ENCODE data around the gene C4orf33.

The C4orf33 gene

DNA sequence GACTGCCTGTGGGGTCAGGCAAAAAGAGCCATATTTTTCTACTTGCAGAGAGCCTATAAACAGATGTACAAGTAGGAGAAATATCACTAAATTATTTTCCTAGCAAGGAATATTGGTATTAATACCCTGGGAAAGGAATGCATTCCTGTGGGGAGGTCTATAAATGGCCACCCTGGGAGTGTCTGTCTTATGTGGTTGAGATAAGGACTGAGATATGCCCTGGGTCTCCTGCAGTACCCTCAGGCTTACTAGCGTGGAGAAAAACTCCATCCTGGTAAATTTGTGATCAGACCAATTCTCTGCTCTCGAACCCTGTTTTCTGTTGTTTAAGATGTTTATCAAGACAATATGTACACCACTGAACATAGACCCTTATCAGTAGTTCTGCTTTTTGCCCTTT, 35.4 kb downstream of the C4orf33 start:
- DNase-seq, result no peak

DNA sequence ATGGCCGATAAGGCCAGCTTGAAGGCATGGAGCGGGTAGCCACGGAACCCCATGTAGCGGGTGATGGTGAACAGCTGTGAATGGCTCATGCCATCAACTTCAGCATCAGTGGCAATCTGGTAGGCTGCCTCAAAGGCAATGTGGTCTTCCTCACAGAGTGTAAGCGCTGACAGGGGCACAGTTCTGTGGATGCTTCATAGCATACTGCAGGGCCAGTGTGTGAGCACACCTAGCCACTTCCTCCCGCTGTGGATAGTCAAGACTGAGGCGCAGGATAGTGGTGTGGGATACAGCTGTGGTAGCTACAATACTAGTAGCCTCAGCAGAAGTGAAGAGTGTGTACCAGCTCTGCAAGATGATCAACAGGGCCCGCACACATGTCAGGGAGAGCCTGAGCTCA, 40.5 kb downstream of the C4orf33 start:
- DNase-seq, result no peak

DNA sequence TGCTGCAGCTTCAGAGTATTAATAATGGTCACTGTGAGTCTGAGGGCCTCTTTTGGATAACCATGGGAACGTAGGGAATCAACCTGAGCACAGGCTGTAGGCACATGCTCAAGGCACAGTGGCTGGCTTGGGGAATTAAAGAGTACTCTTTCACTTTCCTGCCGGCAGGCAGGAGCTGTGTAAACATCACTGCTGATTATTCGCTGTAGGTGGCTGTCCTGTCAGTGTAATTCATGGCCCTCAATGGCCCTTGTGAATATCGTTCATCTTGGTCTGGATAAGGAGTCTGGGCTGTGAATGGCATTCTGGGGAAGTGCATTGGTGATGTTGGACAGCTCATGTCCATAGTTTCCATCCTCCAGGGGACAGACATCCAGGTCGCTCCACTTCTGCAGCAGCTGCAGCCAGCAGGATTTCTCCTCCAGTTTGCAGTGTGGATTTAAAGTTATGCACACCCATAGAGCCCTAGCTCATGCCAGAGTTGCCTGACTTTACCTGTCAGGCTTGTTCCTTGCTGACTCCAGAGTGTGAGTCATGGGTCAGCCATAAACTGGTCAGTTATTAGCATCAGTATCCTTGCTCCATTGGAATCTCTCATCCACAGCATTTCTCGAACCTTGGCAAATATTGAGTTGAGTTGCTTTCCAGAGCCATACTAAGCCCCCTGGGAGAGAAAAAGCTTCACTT, 43.0 kb downstream of the C4orf33 start:
- DNase-seq, result no peak

DNA sequence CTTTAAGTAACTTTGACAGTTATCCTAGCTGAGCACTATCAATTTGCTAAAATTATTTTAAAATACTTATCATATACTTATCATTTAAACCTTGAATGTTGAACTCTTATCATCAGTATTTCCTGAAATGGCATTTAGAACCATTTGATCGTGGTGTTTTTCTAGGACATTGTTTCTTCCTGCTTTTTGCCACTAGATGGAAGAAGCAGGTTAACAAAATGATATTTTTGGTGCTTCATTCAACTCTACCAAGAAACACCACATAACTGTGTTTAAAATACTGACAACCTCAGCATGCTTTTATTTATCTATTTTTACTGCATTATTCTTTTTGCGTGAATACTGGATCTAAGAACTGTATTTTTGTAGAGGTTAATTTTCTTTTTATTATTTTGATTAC, 44.6 kb downstream of the C4orf33 start:
- DNase-seq, result no peak

DNA sequence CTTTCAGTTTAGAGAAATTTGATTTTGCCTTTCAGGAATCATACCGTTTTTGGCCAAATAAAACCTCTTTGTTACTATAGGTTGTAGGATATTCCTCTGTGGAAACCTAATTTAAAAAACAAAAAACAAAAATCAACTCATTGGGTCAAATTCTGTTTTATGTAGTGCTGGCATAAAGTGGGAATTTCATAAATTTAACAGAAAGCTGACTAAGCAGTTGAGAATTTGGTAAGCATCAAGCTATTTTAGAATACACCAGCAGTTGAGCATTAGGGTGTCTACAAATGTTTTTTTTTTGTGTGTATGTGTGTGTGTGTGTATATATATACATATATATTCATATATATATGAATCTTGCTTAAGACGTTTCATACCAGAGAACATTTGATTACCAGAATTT, 47.4 kb downstream of the C4orf33 start:
- DNase-seq, result no peak

DNA sequence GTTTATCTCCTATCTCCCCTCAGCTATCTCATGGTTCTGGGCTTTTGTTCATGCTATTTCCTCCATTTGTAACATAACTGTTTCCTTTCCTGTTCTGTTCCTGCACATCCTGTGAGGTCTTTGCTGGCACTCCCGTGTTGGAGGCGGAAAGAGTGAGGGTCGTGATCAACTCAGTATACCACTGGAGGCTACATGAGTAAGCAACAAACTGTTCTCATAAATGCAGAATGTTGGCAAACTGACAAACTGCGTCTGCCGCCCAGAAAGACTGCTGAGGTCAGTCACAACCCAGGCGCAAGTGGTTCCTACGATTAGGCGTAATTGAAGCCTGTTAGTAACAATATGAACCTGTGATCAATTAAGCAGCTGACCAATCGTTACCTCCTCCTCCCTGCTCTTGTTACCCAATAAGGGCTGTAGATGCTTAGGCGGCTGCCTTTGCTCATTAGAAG, 48.8 kb downstream of the C4orf33 start:
- DNase-seq, result no peak

DNA sequence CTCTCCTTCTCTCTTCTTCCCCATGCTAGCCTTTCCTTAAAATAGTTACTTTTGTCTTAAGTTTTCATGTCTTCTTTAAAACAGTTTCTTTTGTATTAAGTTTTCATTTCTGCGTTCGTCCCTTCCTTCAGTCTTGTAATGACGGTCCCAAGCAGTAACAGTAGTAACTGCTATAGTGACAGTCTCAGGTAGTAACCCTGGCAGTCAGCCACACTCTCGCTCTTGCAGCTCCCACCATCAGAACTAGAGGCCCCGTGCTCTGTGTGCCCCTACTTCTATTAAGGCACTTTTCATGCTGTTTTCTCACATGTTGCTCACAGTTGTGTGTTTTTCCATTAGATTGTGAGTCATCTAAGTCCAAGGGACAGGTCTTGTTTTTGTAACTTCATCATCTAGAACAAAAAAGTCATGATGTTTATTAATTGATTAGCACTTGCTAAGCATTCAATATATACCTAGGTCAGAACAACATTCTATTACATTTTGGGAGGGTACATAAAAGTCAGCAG, 49.3 kb downstream of the C4orf33 start:
- DNase-seq, result no peak

DNA sequence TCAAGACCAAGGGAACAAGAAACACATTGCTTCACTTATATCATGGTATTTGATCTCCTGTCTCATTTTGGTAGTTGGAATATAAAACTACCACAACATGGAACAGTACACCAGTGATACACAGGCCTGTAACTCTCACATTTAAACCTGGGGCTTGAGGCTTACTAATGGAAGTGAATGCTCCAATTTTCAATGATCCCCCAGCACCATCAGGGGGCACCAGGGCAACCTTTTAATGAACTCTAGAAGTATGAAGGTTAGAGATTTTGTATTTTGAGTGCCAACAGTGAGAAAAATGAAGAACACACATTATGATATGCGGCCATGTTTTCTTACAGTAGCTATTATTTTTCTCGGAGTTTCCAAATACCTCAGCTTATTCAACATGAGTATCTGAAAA, 50.7 kb downstream of the C4orf33 start:
- no peak for DNase-seq

DNA sequence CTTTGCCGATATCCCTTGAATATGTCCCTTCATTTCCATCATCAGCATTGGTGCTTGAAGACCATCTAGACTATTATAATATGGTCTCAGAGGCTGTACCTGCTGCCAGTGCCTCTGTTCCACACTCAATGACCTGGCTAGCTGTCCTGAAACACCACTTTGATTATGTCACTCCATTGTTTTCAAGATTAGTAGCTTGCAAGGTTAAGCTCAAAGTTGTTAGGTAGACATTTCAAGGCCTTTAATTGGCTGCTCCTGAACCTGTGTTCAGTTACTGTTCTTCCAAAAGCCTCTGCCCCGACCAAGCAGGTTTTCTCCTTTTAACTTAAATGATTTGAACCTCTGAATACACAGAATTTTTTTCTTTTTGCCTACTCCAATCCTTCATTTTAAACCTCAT, 52.9 kb downstream of the C4orf33 start:
- DNase-seq, result no peak

DNA sequence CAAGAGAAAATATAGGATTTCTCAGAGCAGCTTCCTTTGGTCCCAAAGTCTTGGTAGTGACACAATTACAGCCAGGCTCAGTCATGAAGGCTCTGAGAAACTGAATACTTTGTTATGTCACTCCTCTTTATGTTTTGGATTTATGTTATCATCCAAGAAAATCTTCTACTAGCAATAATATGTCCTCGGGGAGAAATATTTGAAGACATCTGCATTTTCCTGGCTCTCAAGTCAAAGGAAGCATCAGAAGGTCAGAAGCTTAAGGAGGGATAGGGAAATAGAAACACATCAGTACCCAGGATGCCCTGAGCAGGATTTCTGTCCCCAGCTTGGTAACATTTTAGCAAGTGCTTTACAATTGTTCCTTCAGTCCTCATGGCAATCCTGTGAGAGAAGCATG, 54.0 kb downstream of the C4orf33 start:
- DNase-seq, result no peak

DNA sequence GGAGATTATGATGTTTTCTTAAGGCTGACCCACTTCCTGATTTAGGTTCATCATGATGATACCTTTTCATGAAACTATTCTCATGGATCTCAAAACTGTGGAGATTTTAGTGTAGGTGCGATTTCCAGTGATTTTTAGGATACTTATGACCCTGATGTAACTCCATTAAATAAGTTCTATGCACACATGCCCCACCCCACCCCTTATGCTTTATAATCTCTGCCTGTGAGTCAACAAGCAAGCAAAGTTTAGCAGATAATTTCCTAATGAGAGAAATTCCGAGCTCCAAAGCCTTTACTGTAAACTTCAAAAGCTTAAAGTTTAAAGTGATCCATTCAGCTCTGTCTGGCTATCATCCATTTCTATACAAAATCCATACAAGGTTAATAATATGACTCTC, 56.4 kb downstream of the C4orf33 start:
- no peak for DNase-seq

DNA sequence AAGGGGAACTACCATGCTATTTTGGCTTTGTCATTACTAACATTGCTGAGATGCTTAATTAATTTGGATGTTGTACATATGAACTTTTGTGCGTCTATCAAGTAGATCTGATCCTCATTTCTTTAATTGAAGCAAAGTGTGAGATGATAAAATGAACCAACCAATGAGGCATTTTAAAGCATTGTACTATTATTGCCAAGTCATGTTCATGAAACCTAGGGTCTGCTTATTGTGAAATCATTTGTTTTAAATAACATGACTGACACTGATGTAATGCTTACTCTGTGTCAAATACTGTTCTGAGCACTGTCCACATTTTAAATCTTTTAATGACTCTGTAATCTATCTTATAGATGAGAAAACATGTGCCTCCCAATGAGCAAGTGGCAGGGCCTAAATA, 57.7 kb downstream of the C4orf33 start:
- DNase-seq, result no peak

DNA sequence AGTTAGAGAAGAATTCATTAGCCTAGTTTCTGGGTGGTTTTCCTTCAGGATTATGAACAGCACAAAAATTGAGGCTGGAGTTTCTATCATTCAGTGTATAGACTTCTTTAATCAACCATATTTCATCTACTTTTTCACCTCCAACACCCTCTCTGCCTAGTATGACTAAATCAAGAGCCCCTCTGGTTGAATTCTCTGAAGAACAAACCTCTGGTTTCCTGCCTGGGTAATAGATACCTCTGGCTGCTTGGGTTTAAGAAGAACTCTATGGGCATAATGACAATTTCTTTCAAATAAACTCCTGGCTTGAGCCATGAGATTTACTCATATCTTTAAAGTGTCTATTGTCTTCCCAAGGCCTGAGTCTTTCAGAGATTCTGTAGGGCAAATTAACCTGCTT, 66.5 kb downstream of the C4orf33 start:
- no peak for DNase-seq

DNA sequence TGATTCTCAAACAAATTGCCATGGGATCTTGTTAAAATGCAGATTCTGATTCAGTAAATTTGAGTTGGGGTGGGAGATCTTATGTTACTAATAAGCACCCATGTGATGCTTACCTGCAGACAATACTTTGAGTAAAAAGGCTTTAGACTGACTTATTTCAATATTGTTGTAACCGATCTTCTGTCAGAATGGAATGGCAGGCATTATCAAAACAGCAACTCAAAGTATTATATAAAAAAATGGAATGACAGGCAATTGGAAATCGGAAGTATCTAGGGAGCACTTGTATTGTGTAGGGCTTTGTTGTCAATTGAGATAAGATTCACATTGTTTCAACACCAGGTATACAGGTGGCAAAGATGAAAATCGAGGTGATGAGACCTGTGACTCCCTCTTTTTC, 67.5 kb downstream of the C4orf33 start:
- DNase-seq, result no peak

DNA sequence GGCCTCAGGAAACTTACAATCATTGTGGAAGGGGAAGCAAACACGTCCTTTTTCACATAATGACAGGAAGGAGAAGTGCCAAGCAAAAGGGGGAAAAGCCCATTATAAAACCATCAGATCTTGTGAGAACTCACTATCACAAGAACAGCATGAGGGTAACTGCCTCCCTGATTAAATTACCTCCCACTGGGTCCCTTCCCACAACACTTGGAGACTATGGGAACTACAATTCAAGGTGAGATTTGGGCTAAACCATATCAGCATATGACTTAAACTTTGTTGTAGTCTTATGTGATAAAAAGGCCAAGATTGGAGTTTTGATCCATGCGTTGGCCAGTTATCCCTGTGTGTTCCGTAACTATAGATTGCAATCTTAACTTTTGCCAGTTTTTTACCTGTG, 68.3 kb downstream of the C4orf33 start:
- DNase-seq, result no peak
